ENCODE data around the gene CRAT.

Gene CRAT

GRCh38 chr9:129111528-129112151 lies 1.0 kb upstream of the CRAT start:
- peak in 28 of 58 donors; percentile 21 to 88 (median 52) for DNase-seq

GRCh38 chr9:129109952-129110739 lies 447 bp downstream of the CRAT start:
- peak in 4 of 58 donors; percentile 36 to 56 (median 47) for DNase-seq

GRCh38 chr9:129109537-129109903 lies 1.1 kb downstream of the CRAT start:
- DNase-seq: no peak

GRCh38 chr9:129108805-129109536 lies 1.6 kb downstream of the CRAT start:
- DNase-seq: no peak

- DNase-seq: no peak
These were observed 2.3 kb downstream of the CRAT start for GRCh38 chr9:129108083-129108804.

- no peak for DNase-seq
These were observed 2.9 kb downstream of the CRAT start for GRCh38 chr9:129107651-129108050.

- DNase-seq: no peak
These were observed 4.5 kb downstream of the CRAT start for GRCh38 chr9:129105857-129106694.

GRCh38 chr9:129104051-129104450 lies 6.5 kb downstream of the CRAT start:
- DNase-seq: no peak

GRCh38 chr9:129103595-129103965 lies 7.0 kb downstream of the CRAT start:
- no peak for DNase-seq

- peak in 26 of 58 donors; percentile 5 to 55 (median 20) for DNase-seq
These were observed 7.6 kb downstream of the CRAT start for GRCh38 chr9:129102791-129103594.

GRCh38 chr9:129102095-129102525 lies 8.5 kb downstream of the CRAT start:
- no peak for DNase-seq

- no peak for DNase-seq
These were observed 9.3 kb downstream of the CRAT start for GRCh38 chr9:129101279-129101678.

- DNase-seq: no peak
These were observed 10.0 kb downstream of the CRAT start for GRCh38 chr9:129100383-129101169.

GRCh38 chr9:129098328-129098727 lies 12.3 kb downstream of the CRAT start:
- no peak for DNase-seq

- DNase-seq: no peak
These were observed 12.8 kb downstream of the CRAT start for GRCh38 chr9:129097671-129098306.

- no peak for DNase-seq
These were observed 14.7 kb downstream of the CRAT start for GRCh38 chr9:129095908-129096307.

- no peak for DNase-seq
These were observed 15.4 kb downstream of the CRAT start for GRCh38 chr9:129095170-129095667.
